Measurements from ENCODE around the gene CSRP1.
A peak's percentile ranks its signal among the peaks of the same experiment; 100 is the strongest.
"Not testable (repeated sequence)": the region's sequence is repeated elsewhere in the genome, so short reads cannot be mapped to it uniquely, and the experiment has no call there.

Gene CSRP1

DNA sequence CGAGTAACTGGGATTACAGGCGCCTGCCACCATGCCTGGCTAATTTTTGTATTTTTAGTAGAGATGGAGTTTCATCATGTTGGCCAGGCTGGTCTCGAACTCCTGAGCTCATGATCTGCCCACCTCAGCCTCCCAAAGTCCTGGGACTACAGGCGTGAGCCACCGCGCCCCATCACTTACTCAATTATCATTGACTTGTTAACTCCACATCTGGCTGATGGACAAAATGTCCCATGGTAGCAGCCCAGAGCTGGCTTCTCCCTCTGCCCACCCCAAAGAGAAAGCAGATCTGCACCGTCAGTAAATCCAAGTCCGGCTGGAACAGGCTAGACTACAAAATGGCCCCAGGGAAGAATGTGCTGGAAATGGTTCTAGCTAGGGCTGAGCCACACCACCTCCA lies 34.6 kb downstream of the CSRP1 start:
- not testable (repeated sequence) for H3K4me3 ChIP-seq (ENCODE audit: low read length); H3K36me3 ChIP-seq (ENCODE audit: control insufficient read depth, insufficient read depth, low read length); H3K27me3 ChIP-seq (ENCODE audit: control insufficient read depth, insufficient read depth, low read length); H3K9ac ChIP-seq (ENCODE audit: low read length); H3K9me3 ChIP-seq (ENCODE audit: control insufficient read depth, low read length)
- H3K4me1 ChIP-seq (ENCODE audit: control insufficient read depth, insufficient read depth, low read length): peaks cover 21% of the 10 kb centered on the region

DNA sequence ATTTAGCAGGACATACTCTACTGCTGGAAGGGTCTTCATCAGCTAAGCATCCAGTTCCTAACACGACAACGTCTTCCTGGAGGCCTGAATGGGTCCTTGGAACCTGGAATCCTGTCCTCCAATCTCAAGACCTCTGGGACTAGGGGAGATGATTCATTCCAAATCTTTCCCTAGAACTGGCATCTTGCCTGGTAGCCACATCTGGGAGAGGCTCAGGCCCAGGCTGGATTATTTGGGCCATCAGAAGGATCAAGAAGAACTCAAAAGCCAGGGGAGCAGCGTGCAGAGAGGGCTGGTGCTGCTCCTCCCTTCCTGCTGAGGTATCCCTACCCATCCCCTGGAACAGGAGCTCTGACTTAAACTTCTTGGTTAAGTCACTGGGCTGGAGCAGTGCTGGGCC lies 35.2 kb downstream of the CSRP1 start:
- H3K4me3 ChIP-seq (ENCODE audit: low read length): no peak overlapping the region
- no peaks in the 10 kb centered on the region for H3K9me3 ChIP-seq (ENCODE audit: control insufficient read depth, low read length)
- no peak overlapping the region for H3K9ac ChIP-seq (ENCODE audit: low read length)
- H3K27me3 ChIP-seq (ENCODE audit: control insufficient read depth, insufficient read depth, low read length): peaks cover 6% of the 10 kb centered on the region
- no peaks in the 10 kb centered on the region for H3K36me3 ChIP-seq (ENCODE audit: control insufficient read depth, insufficient read depth, low read length)
- peaks cover 26% of the 10 kb centered on the region for H3K4me1 ChIP-seq (ENCODE audit: control insufficient read depth, insufficient read depth, low read length)

DNA sequence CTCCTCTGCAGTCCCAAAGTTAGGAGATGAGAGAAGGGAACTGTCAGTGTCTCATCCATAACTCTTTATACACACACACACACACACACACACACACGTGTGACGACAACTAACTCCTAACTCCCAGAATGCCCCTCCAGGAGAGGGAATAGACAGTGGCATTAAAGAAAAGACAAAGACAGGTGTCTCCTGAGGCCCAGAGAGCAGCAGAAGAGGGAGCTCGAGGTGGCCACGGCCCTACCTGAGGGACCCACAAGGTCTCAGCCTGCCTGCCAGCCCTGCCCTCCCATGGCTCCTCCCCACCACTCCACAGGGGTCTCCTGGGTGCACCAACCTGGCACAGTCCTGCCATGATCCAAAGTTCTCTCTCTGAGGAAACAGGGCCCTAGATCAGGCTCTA lies 36.3 kb downstream of the CSRP1 start:
- Histone ChIP-seq H3K4me3 (ENCODE audit: low read length) (no peak overlapping the region), H3K27me3 (ENCODE audit: control insufficient read depth, insufficient read depth, low read length) (peaks cover 6% of the 10 kb centered on the region), H3K36me3 (ENCODE audit: control insufficient read depth, insufficient read depth, low read length) (no peaks in the 10 kb centered on the region), H3K9me3 (ENCODE audit: control insufficient read depth, low read length) (no peaks in the 10 kb centered on the region), H3K4me1 (ENCODE audit: control insufficient read depth, insufficient read depth, low read length) (peaks cover 38% of the 10 kb centered on the region), H3K9ac (ENCODE audit: low read length) (no peak overlapping the region)

DNA sequence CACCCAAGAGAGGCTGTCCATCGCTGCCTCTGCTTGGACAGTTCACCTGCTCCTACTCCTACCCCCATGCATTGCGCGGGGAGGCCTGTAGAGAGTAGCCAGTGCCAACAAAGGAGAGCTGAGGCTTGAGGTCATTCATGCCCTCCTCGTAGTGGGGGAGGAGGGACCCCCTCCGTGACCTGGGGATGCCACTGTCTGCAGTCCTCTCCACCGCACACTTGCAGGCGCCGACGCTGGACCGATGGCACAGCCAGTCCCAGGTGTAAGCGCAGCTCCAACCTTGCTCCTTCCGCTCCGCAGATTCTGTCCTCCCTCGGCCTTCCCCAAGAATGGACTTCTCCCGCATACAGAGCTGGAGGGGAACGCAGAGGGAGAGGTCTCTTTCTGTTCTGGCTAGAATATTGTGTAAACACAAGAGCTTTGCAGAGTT lies 37.3 kb downstream of the CSRP1 start:
- H3K36me3 ChIP-seq (ENCODE audit: control insufficient read depth, insufficient read depth, low read length): no peaks in the 10 kb centered on the region
- peak overlapping the region; percentile 51 for H3K4me3 ChIP-seq (ENCODE audit: low read length)
- peaks cover 6% of the 10 kb centered on the region for H3K27me3 ChIP-seq (ENCODE audit: control insufficient read depth, insufficient read depth, low read length)
- H3K4me1 ChIP-seq (ENCODE audit: control insufficient read depth, insufficient read depth, low read length): peaks cover 39% of the 10 kb centered on the region
- no peak overlapping the region for H3K9ac ChIP-seq (ENCODE audit: low read length)
- no peaks in the 10 kb centered on the region for H3K9me3 ChIP-seq (ENCODE audit: control insufficient read depth, low read length)

DNA sequence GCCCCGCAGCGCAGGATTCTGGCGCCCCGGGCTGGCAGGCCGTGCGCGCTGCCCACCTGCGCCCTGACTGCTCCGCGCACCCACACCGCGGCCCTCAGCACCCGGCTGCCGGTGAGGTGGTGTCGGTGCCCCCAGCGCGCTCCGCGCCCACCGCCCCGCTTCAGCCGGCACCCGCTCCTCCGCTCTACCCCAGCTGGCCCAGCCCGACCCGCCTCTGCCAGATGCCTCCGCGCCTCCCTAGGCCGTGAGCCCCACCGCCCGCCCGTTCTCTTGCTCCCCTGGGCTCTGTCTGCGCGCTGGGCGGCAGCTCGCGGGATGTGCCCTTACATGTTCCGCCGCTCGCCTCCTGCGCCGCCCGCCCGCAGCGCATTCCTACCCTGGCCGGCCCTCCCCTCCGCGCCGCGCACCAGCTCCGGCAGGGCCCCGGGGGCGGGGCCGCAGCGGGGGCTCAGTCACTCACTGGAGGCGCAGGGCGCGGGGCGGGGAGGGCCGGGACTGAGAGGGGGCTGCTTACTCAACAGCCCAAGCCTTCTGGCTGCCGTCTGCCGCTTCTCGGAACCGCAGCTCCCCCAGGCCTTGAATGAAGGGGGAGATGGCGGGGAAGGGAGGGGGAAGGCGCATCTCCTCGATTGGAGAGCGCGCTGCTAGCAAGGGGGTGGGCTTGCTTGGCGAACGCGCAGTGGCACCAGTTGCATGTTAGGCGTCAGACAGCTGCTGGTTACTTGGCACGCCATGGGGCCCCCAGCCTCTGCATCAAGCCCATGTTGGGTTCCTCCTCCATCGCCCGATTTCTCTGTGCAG lies 37.9 kb downstream of the CSRP1 start, which contains the start of gene PHLDA3:
PHLDA3 (minus strand) TSS at position 345 of the 801 bp plus-strand sequence. CDS start 402 bp downstream, outside the sequence.
- Histone ChIP-seq H3K27me3 (ENCODE audit: control insufficient read depth, insufficient read depth, low read length) (peaks cover 6% of the 10 kb centered on the region), H3K4me3 (ENCODE audit: low read length) (peak within 1 kb of the TSS; percentile 51), H3K36me3 (ENCODE audit: control insufficient read depth, insufficient read depth, low read length) (no peaks in the 10 kb centered on the region), H3K9ac (ENCODE audit: low read length) (peak within 1 kb of the TSS; percentile 77), H3K9me3 (ENCODE audit: control insufficient read depth, low read length) (no peaks in the 10 kb centered on the region), H3K4me1 (ENCODE audit: control insufficient read depth, insufficient read depth, low read length) (peaks cover 39% of the 10 kb centered on the region)

DNA sequence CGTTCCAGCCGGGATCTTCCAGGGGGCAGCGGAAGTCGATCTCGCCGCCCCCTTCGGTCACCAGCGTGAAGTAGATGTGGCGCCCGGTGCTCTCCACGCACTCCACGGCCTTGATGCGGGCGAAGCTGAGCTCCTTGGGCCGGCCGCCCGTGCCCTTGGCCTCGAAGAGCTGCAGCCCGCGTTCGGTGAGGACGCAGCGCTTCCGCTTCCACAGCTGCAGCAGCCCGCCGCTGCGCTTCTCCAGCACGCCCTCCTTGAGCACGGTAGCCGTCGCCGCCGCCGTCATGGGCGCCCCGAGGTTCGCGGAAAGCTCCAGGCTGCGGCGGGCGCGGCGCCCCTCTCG lies 38.5 kb downstream of the CSRP1 start:
- H3K9me3 ChIP-seq (ENCODE audit: control insufficient read depth, low read length): no peaks in the 10 kb centered on the region
- H3K27me3 ChIP-seq (ENCODE audit: control insufficient read depth, insufficient read depth, low read length): peaks cover 6% of the 10 kb centered on the region
- peak overlapping the region; percentile 77 for H3K9ac ChIP-seq (ENCODE audit: low read length)
- H3K4me1 ChIP-seq (ENCODE audit: control insufficient read depth, insufficient read depth, low read length): peaks cover 39% of the 10 kb centered on the region
- H3K4me3 ChIP-seq (ENCODE audit: low read length): peak overlapping the region; percentile 51
- no peaks in the 10 kb centered on the region for H3K36me3 ChIP-seq (ENCODE audit: control insufficient read depth, insufficient read depth, low read length)

DNA sequence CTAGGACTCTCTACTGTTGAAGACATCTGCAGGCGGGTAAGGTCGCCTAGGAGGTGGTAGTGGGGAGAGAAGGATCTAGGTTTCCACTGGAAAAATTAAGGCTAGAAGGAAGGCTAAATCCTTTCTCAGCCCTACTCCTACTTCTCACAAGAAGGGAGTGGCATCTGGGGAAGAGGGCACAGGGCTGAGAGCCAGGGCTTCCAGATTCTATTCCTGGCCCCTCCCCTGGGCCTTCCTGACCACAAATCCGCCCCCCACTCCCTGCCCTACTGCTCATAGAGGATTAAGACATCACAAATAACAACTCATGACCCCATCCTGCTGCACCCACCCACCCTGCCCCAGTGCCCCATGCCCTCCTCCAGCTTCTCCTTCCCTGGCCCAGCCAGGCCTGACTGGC lies 40.4 kb downstream of the CSRP1 start:
- H3K27me3 ChIP-seq (ENCODE audit: control insufficient read depth, insufficient read depth, low read length): peaks cover 6% of the 10 kb centered on the region
- no peaks in the 10 kb centered on the region for H3K9me3 ChIP-seq (ENCODE audit: control insufficient read depth, low read length)
- H3K4me3 ChIP-seq (ENCODE audit: low read length): peak overlapping the region; percentile 33
- H3K36me3 ChIP-seq (ENCODE audit: control insufficient read depth, insufficient read depth, low read length): no peaks in the 10 kb centered on the region
- peak overlapping the region; percentile 77 for H3K9ac ChIP-seq (ENCODE audit: low read length)
- H3K4me1 ChIP-seq (ENCODE audit: control insufficient read depth, insufficient read depth, low read length): peaks cover 55% of the 10 kb centered on the region

DNA sequence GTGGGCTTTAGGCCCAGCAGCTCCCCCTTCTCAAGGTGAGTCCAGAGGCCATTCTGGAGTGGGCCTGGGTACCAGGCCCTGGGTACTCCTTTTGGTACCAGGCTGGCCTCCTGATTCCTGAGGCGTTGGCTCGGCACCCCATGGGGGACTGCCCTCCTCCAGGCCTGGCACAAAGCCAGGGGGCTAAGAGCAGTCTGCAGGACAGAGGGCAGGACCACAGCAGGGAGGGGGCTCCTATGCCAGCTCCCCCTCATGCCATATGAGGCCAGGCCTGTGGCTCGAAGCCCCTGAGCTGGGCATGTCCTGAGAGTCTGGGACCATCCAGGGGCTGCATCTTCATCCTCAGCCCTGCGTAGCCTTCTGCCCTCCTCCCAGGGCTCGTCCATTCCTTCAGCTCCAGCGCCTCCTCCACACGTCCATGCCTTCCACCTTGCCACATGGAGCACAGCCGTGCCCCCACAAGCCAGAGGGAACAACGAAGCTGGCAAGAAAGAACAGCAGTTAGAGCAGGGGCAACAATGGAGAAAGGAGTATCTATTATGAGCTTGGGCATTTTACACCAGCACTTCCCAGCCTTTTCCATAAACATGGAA lies 41.1 kb downstream of the CSRP1 start:
- peaks cover 6% of the 10 kb centered on the region for H3K27me3 ChIP-seq (ENCODE audit: control insufficient read depth, insufficient read depth, low read length)
- H3K36me3 ChIP-seq (ENCODE audit: control insufficient read depth, insufficient read depth, low read length): no peaks in the 10 kb centered on the region
- peaks cover 60% of the 10 kb centered on the region for H3K4me1 ChIP-seq (ENCODE audit: control insufficient read depth, insufficient read depth, low read length)
- no peaks in the 10 kb centered on the region for H3K9me3 ChIP-seq (ENCODE audit: control insufficient read depth, low read length)
- peak overlapping the region; percentile 33 for H3K4me3 ChIP-seq (ENCODE audit: low read length)
- peak overlapping the region; percentile 18 for H3K9ac ChIP-seq (ENCODE audit: low read length)

DNA sequence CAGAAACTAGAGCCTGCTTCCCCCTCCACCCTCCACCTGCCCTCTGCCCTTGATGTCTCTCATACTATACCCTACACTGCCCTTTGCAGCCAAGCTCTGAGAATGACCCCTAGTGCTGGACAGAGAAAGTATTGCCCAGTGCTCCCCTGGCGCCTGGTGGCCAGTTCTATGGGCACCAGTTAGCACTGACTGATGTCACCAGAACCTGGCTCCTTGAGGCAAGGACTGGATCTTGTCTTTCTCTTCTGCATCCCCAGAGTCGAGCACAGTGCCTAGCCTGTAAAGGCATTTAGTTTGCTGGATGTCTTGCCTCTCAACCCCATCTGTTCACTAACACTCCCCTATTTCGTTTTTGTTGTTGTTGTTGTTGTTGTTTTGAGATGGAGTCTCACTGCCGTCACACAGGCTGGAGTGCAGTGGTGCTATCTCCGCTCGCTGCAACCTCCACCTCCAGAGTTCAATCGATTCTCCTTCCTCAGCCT lies 43.8 kb downstream of the CSRP1 start:
- Histone ChIP-seq H3K9me3 (ENCODE audit: control insufficient read depth, low read length) (no peaks in the 10 kb centered on the region), H3K4me3 (ENCODE audit: low read length) (no peak overlapping the region), H3K9ac (ENCODE audit: low read length) (no peak overlapping the region), H3K27me3 (ENCODE audit: control insufficient read depth, insufficient read depth, low read length) (no peaks in the 10 kb centered on the region), H3K4me1 (ENCODE audit: control insufficient read depth, insufficient read depth, low read length) (peaks cover 60% of the 10 kb centered on the region), H3K36me3 (ENCODE audit: control insufficient read depth, insufficient read depth, low read length) (no peaks in the 10 kb centered on the region)

DNA sequence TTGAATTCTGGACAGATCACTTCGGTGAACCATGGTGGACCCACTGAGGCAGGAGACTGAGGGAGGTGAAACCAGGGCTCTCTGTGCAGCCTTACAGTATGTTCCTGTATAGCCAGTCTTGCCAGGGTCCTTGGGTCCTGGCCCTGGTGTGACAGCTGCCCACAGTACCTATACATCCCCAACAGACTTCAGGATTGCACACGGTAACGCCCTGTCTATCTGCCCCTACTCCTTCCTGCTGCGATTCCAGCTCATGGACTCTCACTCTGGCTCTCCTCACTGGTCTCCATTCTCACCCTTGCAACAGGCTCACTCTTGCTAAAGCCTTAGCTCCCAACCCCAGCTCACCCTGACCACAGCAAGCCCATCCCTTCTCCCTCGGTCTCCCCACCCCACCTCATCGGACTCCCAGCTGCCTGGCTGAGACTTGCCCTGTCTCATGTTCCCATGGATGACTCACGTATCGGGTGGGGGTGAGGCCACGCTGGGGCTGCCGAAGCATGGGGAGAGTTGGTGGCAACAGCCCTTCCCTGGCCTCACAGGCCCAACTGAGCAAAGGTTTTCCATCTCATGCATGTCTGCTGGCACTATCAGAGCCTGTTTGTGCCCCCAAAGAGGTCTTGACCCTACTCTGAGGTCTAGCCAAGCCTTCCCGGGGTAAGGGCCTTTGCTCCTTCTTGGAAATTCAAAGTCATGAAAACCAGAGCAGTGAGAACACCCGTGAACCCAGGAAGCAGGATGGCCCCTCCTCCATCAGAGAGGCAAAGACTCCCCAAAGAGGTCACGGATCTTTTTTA lies 45.1 kb downstream of the CSRP1 start:
- Histone ChIP-seq H3K4me3 (ENCODE audit: low read length) (no peak overlapping the region), H3K36me3 (ENCODE audit: control insufficient read depth, insufficient read depth, low read length) (no peaks in the 10 kb centered on the region), H3K27me3 (ENCODE audit: control insufficient read depth, insufficient read depth, low read length) (no peaks in the 10 kb centered on the region), H3K9me3 (ENCODE audit: control insufficient read depth, low read length) (no peaks in the 10 kb centered on the region), H3K9ac (ENCODE audit: low read length) (peak overlapping the region; percentile 45), H3K4me1 (ENCODE audit: control insufficient read depth, insufficient read depth, low read length) (peaks cover 47% of the 10 kb centered on the region)

DNA sequence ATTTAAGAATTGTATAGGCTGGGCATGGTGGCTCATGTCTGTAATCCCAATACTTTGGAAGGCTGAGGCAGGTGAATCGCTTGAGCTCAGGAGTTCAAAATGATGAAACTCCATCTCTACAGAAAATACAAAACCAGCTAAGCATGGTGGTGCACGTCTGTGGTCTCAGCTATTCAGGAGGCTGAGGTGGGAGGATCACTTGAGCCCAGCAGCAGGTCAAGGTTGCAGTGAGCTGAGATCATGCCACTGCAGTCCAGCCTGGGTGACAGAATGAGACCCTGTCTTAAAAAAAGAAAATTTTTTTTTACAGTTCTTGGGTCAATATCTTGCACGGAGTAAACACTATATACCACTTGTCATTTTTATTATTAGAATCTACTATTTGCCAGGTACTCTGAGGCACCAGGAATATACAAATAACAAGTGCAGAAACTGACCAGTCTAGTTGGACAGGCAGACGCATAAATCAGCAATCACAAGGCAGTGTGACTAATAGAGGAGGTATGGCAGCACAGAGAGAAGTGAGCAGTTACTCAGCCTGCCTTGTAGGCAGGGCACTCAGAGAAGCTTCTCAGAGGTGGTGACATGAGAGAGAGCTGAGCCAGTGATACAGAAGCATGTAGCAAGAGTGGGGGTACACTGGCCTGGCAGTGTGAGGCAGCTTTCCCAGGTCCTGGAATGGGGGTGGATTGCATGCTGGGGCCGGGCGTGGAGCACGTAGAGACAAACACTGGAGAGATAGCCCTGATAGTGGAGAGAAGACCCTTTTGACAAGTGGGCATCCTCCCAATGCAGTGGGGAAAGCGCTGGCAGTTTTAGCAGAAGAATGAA lies 45.9 kb downstream of the CSRP1 start:
- H3K9ac ChIP-seq (ENCODE audit: low read length): peak overlapping the region; percentile 45
- H3K4me3 ChIP-seq (ENCODE audit: low read length): no peak overlapping the region

More for the DNA sequence above, 45.9 kb downstream of the CSRP1 start:
- Histone ChIP-seq H3K36me3 (ENCODE audit: control insufficient read depth, insufficient read depth, low read length) (no peaks in the 10 kb centered on the region), H3K27me3 (ENCODE audit: control insufficient read depth, insufficient read depth, low read length) (no peaks in the 10 kb centered on the region), H3K9me3 (ENCODE audit: control insufficient read depth, low read length) (no peaks in the 10 kb centered on the region), H3K4me1 (ENCODE audit: control insufficient read depth, insufficient read depth, low read length) (peaks cover 43% of the 10 kb centered on the region)
